Hematopoietic multipotent progenitor cell treated with erythropoietin and hydrocortisone succinate and interleukin-3 and kit ligand, for 15 days (in vitro differentiated cells): ENCODE measurements around the gene PKP4.

Experiments used
- DNase-seq: peaks from one replicate; pipeline ENCODE4 v3.0.0-alpha.2; 2015; ENCODE audit warnings: low spot score

The PKP4 gene

DNA sequence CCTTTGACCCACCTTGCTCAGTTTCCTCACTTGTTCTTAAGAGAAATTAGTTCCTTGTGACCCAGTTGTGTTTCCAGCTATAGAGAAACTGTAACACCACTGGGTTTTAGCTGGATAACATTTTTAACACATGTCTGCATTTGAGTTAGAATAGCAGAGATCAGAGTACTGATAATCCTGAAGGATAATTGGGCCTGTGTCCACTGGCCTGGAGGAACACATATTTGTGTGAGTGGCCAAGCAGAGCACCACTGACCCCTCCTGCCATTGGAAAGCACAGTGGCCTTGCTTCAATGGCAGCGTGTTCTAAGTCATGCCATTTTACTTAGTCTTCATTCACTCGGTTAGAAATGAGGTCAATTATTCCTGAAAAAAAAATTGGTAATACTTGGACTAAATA lies 42.6 kb downstream of the PKP4 start:
- DNase-seq, result no peak

DNA sequence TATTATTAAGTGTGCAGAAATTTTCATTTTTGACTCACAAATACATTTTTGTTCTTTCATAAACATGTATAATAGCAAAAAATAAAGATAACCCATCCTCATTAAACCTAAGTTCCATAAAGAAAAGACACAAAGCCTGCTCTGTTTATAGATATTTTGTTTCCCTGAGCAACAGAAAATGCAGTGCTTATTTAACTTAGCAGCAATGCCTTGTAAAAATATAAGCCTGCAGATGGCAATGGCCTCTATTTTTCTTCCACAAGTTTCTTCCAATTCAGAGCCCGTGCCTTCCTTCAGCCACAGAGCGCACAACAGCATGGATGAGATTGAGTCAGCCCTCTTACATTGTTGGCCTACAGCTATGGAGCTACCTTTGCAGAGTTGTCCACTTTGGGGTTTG lies 43.6 kb downstream of the PKP4 start:
- no peak for DNase-seq

DNA sequence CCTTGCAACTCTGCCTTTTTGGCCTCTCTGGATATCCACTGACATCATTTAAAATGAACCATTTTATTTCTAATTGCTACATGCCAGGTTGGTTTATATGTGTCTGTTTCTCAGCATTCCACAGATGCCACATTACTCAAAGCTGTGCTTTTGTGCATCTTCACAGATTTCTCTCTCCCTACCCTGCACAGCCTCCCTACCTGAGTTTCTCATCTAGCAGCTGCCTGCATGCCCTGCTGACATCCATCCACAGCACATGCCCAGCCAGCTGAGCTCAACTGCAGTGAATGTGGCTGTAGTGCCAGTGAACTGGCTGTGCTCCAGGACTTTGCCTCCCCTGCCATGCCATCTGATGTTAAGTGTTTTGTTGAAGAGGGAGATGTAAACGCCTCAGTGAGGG lies 44.5 kb downstream of the PKP4 start:
- no peak for DNase-seq

DNA sequence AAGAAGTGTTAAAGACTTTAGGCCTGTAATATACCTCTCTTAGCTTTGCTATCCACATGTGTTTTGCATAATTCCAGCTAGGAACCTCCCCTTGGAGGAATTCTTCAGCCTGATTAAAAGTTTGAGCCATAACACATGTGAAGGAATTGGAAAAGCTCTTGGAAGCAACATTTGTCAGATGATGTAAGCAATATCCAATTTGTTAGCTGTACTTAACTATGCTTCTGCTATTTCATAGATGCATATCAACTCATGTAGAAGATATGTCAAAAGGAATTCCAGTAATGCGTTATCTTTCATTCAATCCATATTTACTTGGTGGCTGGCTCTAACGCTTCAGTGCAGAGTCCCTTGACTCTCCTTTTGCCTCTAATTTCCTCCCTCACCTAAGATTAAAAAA lies 46.2 kb downstream of the PKP4 start:
- DNase-seq, result no peak

DNA sequence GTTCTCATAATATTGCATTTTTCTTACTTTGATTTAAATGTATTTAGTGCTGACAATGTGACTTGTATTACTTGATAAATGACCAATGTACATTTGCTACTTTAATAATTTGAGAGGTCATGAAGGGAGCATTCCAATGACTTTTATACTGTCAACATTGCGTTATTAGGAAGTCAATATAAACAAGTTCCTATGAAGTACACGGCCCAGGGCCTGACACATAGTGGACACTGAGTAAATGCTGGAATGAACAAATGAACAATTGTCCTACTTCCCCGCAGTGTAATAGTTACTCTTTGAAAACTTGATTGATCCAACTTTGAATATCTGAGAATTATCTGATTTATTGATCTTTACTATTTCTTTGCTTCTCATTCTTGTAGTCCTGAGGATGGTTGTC lies 47.3 kb downstream of the PKP4 start:
- DNase-seq, result no peak

- no peak for DNase-seq
These were observed 48.7 kb downstream of the PKP4 start for GRCh38 chr2:158505448-158505934.

DNA sequence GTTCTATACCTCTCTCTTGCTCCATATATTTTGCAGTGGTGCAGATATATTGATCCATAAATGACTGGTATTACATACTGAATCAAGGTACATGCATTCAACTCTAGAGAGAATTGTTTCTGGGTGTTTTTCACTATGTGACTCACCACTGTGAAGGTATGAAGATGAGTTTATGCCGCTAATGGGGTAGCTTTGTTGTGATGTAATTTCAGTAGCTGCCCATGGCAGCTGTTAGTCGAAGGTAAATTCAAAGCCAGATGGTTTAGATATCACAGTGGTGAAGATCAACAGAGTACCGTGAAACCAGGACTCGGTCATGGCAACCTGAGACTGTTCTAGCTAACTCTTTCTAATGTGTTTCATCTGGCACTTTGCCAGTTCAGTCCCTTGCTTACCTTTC lies 50.4 kb downstream of the PKP4 start:
- DNase-seq, result no peak

DNA sequence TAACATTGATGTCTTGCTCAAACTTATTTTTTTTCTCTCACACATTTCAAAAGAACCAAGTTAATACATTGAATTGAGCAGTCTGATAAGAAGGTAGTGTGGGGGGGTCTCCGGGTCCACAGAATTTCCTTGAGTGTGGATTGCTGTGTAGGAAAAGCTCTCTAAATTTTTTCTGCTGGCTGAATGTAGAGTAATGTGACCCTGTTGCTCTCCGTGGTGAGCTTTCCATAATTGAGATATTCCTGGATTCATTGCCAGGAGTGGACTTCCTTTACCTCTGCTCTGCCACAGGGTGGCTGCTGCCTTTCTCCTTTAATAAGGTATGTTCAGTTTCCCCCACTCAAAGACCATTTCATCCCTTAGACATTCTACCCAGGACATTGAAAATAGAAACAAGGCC lies 50.9 kb downstream of the PKP4 start:
- no peak for DNase-seq

DNA sequence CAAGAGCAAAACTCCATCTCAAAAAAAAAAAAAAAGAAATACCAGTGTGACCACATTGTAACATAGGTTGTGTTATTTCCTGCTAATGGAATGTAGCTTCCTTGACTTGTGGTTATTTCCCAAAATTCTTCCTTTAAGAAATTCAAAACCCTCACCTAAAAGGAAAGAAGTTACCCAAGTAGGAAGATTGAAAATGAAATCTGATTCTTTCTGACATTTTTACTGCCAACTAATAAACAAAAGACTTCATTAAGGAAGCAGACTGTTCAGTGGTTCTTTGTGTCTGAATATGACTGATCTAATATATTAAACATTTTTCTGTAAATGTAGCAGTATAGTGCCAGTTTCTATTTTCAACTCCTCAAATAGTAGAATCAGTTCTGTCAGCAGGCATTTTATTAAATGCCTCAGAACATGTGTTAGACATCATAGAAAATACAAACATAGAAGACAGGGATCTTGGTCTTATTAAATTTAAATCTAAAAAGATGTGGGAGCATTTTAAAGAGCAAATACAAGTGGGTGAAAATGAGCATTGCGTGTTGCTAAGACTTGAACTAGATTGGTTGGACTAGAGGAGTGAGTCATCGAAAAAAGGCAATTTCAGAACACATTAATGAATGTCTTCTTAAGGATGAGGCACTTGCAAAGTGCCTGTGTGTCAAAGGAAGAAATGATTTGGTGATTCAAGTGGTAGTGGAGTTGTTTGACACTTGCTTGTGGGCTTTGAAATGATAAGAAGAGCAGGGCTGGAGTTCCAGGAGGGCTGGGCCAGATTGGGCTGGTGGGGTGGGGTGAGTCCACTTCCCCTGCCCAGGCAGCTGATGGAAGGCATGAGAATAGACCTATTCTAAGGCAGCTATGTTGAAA lies 53.4 kb downstream of the PKP4 start:
- DNase-seq, result no peak

DNA sequence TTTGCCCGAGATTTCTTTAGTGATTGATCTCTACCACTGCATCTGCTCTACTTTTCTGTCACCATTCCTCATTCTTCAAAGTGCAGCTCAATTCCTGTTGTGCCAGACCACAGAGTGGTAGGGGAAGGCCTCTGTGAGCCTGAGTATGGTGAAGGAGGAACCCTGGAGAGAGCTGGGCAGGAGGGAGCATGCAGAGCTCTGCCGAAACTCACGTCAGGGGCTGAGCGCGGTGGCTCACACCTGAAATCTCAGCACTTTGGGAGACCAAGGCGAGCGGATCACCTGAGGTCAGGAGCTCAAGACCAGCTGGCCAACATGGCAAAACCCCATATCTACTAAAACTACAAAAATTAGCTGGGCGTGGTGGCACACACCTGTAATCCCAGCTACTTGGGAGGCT lies 54.1 kb downstream of the PKP4 start:
- DNase-seq, result no peak

DNA sequence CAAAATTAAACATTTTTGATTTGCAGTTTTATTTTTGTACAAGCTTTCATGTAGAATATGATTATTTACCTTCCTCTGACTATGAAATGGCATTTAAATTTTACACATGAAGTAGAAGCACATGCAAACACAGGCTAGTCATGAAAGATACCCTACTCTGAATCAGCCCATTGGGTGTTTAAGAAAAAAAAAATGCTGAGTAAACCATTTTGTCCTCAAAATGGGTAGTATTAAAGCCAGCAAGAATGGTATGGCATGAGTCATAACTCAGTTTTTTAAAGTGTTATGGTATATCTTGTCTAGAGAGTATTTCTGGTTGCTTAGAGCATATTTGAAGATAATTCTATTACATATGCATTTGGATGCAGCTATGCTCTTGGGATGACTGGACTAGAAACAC lies 55.0 kb downstream of the PKP4 start:
- DNase-seq, result no peak

DNA sequence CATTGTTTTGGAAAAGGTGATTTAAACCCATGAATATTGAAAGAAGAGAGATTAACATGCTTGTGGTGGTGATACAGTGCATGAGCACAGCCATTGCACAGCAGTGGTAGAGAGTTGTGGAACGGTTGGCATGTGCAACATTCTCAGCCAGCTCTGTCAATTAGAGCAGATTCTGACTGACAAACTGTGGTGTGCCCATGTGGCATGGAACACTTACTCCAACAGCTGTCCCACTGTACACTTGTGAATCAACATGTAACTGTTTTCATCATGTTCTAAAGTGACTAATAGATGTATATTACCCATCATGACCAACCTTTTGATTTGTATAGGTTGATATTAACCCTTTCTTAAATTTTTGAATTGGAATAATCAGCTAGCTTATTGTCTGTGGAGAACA lies 55.6 kb downstream of the PKP4 start:
- DNase-seq, result no peak

DNA sequence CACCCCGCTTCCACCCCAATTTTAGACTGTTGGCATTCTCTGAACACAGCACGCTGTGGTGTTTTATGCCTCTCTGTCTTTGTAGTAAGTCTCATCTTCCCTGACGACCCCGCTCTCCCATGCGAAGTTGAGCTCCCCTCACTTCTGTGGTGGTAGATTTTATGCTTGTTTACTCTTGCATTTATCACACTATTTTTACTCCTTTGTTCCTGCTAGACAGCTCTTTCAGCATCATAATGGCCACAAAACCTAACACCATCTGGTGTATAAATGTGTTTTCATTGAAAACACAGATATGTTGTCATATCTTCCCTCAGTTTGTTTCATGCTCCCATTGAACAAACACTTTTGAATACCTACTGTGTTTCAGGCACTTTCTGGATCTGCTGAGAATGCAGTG lies 57.1 kb downstream of the PKP4 start:
- no peak for DNase-seq

DNA sequence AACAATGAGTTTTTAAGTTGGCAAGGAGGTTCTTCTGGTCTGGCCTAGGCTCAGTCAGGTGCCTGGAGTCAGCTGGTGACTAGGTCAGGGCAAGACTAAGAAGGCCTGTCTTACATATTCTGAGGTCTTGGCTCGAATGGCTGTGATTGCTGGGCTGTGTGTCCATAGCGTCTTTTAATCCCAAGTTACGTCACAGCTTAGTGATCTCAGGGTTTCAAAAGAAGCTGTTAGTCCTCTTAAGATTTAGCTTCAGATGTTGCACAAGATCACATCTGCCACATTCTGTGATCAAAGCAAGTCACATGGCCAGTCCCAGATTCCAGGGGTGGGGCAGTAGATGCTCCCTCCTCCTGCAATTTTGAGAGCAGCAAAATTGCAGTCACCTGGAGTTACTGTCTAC lies 61.3 kb downstream of the PKP4 start:
- DNase-seq, result no peak

DNA sequence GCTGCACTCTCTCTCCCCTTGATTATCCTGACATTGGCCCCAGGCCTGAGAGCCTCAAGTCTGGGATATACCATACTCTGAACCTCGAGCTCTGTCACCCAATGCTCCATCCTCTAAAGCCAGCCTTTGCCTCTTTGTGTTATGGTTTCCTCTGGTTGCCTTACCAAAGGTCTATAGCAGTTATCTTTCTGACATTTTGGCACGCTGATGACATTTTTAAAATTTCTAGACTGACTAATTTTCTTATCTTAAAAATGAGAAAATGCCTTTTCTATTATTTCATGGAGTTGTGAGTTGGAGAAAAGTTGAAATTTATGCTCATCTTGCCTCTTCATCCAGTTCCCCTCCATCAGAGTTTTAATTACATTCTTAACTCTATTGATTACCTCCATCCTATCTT lies 62.7 kb downstream of the PKP4 start:
- DNase-seq, result no peak

GRCh38 chr2:158529379-158530259 lies 72.9 kb downstream of the PKP4 start:
- no peak for DNase-seq

- no peak for DNase-seq
These were observed 74.1 kb downstream of the PKP4 start for GRCh38 chr2:158530829-158531228.

- no peak for DNase-seq
These were observed 76.3 kb downstream of the PKP4 start for GRCh38 chr2:158533009-158533408.

- DNase-seq, result peak; percentile 13
These were observed 82.6 kb downstream of the PKP4 start for GRCh38 chr2:158539176-158540005.

GRCh38 chr2:158542577-158542976 lies 85.8 kb downstream of the PKP4 start:
- no peak for DNase-seq

DNA sequence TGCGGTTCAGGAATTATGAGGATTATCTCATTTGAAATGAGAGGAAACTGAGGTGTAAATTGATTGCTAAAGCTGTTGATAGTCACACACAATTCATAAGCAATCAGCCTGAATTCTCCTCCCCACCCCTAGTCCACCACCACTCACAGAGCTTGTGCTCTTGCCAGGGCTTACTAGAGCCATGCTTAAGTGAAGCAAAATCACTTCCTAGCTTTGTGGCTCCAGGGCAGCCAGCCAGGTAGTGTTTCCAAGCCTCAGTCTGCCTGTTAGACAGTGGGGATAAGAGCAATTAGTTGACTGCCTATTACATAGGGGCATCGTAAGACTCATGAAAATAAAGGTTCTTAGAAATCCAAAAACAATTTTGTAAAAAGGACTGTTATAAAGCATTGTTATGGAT lies 87.2 kb downstream of the PKP4 start:
- no peak for DNase-seq

DNA sequence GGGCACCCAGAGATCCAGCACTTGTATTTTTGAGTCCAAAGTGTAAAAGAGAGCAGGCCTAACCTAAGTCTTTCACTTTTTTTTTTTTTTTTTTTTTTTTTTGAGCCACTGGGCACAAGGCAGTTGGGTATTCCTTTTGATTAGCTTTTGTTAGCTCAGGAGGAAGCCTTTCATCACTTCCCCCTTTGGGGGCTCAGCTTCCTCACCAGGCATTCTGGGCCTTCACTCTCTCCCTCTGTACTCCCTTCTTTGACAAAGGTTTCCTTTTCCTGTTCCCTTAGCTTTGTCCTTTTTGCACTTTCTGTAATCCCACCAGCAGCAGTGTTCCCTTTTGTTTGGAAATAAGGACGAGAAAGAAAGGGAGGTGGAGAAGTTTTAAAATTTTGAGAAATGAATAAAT lies 88.2 kb downstream of the PKP4 start:
- no peak for DNase-seq
